IMR-90 (cell line): ENCODE measurements around the gene ANKRD22.

Source experiments
- CTCF ChIP-seq: conservative IDR thresholded peaks from 2 replicates; pipeline ENCODE4 v1.5.1; 2012; ENCODE audit warnings: mild to moderate bottlenecking, low read depth, low read length, improper control_type of control experiment
- POLR2A ChIP-seq: IDR thresholded peaks from 2 replicates; pipeline ENCODE4 v1.6.1; 2012; ENCODE audit warnings: mild to moderate bottlenecking, low read depth, low read length
- RAD21 ChIP-seq: IDR thresholded peaks from 2 replicates; pipeline ENCODE4 v1.6.1; 2012; ENCODE audit warnings: low read length, improper control_type of control experiment
- RFX5 ChIP-seq: IDR thresholded peaks from 2 replicates; pipeline ENCODE4 v1.8.0; 2012; ENCODE audit warnings: low read depth, mild to moderate bottlenecking, low read length, moderate library complexity
- SMC3 ChIP-seq: fragments of 150-350 bp; IDR thresholded peaks from 2 replicates; pipeline ENCODE4 v1.6.1; 2016; ENCODE audit warnings: low read depth, mild to moderate bottlenecking, antibody characterized with exemption, low read length, moderate library complexity

DNA sequence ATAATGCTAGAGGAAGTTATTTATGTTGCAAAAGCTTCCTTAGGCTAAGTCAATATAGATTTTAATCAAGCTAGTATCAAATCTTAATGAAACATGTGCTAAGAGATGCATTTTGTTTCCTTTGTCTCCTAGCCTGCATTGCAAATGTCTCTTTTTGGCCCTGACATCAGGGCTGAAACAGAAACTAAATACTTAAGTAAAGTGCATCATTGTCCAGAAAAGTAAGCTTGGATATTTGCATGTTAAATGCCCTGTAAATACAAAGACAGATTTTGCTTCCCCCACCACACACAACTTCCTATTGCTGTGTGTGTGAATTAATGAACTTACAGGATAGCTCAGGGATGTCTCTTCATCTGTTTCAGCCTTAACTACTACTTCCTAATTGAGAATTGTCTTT lies 18.4 kb upstream of the ANKRD22 start:
- TF ChIP-seq CTCF (no peak), RFX5 (no peak), RAD21 (no peak), SMC3 (no peak), POLR2A (no peak)
